NCI-H82 treated with DMSO at 0.1 percent for 48 hours (cell line): ENCODE measurements around the gene ANKRD33B.

Experiments used
- DNase-seq: peaks from one replicate; lab custom pipeline; 2025; ENCODE audit not compliant: unreplicated experiment; lab: John Stamatoyannopoulos, UW

Gene ANKRD33B

DNA sequence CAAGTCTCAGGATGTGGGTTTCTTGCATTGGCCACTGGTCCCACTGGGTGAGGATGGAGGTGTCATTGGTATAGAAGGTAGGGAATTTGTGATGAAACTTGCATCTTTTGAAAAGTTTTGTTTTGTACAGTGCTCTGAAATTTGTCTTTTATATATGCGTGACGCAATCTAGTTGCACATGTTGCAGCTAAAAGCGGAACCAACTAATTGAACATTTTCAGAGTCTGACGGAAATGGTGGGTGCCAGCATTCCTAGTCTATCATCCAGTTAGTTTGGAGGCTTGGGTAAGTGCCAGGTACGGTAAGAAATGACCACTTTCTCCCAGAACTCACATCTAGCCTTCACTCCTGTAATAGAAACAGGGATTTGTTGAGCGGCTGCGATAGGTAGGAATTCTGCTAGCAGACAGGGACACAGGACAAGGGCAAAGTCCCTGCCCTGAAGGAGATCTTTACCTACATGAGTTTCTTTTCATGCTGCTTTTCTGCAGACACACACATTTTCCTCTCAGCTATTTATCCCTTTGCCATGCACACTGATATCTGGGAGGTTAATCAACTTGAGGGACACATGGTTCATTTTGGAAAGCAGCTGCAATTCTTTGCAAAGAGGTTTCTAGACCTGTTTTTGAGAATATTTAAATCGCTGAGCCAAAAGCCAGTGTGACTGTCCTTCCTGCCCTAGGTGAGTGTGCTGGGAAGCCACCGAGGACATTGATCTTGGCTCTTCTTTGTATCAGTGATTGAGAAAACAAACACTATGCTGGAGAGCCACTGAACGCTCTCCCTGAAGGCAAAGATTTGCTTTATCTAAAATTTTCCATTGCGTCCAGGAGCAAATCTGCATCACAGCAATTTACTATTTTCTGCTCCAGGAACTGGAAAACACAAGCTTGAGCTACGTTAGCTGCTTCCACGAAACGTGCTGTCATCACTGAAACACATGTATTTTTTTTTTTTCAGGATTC lies 107.5 kb downstream of the ANKRD33B start:
- DNase-seq = no peak

DNA sequence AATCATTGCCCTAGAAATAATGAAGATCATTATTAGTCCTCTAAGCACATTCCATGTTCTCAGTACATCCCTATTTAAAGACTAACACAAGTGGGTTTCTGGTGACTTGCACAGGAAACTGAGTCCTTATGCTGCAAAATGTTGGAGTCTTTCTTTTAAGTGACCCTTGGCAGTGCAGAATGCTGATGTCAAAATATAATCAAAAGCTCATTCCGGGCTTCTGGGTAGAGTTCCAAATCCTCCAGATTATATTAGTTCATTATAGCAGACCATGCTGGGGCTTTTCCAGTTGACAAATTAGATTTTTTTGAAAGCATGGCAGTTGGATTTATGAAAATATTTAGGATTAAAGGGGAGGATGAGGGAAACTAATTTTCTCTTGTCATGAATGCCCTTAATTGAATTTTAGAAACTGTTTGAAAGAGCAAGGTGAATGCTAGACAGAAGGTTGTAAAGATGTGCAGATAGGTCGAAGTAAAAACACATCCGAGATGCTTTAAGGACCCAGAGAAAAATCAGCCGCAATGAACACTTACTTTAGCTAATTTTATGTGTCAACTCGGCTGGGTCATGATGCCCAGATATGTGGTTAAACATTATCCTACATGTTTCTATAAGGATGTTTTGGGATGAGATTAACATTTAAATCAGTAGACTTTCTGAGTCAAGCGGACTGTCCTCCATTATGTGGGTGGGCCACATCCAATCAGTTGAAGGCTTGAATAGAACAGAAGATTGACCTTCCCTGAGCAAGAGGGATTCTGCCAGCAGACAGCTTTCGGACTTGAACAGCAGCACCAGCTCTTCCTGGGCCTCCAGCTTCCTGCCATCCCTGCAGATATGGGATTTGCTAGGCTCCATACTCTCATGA lies 108.5 kb downstream of the ANKRD33B start:
- no peak for DNase-seq

DNA sequence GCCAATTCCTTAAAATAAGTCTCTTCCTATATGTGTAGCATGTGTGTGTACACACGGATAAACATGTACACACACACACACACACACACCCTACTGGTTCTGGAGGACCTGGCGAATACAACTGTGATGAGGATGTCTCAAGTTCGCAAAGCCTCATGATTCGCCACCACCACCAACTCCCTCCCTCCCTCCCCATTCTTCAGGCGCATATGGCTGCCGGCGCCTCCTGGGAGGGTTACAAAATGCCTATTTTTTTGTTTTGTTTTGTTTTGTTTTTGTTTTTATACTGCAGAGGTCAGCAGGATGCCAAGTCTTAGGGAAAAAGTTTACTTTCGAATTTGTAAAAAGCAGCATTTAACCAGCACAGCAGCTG lies 109.1 kb downstream of the ANKRD33B start:
- no peak for DNase-seq

- DNase-seq = no peak
Measured at GRCh38 chr5:10673407-10673806, 109.5 kb downstream of the ANKRD33B start.

DNA sequence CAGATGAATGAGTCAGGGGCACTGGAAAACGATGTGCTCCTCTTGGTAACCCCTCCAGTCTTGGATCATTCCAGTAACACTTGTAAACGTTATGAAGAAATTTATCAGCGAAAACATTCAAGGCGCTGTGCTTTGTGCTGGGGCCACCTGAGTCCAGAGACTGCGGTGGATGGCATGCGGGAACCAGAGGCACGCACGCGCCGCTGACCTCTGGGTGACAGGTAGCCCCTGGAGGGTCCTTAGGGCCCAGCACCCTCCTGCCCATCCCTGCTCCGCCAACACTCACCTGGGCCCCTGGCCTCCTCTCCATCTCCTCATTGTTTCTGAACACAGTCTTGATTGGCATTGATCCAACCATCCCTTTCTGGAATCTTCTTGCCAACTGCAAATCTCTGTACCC lies 110.2 kb downstream of the ANKRD33B start:
- no peak for DNase-seq

- peak; percentile 5 for DNase-seq
Measured at GRCh38 chr5:10674582-10674981, 110.7 kb downstream of the ANKRD33B start.

GRCh38 chr5:10675177-10675700 lies 111.4 kb downstream of the ANKRD33B start:
- DNase-seq = no peak

GRCh38 chr5:10676224-10676623 lies 112.4 kb downstream of the ANKRD33B start:
- DNase-seq = no peak

DNA sequence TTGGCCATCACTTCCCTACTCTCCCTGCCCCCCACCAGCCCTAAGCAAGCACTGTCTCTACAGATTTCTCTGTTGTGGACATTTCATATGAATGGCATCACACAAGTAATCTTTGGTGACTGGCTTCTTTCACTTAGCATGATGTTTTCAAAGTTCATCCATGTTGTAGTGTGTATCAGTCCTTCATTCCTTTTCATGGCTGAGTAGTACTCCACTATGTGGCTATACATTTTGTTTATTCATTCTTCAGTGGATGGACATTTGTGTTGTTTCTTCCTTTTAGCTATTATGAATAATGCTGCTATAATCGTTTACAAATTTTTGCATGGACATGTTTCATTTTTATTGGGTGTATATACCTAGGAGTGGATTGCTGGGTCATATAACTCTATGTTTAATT lies 113.1 kb downstream of the ANKRD33B start:
- no peak for DNase-seq

DNA sequence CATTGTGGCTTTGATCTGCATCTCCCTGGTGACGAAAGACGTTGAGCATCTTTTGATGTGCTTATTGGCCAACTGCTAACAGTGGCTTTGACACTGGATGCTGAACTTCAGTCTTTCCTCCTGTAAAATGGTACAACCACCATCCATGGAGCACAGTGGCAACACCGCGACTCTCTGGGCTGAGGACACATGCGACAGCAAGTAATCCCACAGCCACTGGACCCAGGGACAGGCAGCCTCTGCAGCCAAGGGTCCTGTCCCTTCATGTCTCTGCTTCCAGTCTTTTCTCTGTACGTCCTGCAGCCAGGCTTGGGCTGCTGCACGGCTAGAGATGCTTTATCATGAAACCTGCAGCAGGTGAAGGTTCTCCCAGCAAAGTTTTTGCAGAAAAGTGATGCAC lies 113.7 kb downstream of the ANKRD33B start:
- DNase-seq = no peak

DNA sequence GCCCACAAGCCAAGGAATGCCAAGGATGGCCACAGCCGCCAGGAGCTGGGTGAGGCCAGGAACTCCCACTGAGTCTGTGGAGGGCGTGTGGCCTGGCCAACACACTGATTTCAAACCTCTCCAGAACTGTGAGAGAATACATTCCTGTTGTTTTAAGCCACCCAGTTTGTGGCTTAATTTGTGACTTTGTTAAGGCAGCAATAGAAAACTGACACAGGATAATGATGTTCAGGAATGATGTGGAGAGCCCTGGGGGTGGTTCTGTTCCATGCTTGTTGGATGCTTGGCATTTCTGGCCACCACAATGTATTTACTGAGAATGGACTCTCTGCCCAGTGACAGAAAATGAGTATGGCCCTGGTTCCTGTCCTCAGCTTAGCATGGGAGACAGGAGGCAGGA lies 114.4 kb downstream of the ANKRD33B start:
- no peak for DNase-seq

GRCh38 chr5:10679336-10679988 lies 115.6 kb downstream of the ANKRD33B start:
- DNase-seq = no peak

DNA sequence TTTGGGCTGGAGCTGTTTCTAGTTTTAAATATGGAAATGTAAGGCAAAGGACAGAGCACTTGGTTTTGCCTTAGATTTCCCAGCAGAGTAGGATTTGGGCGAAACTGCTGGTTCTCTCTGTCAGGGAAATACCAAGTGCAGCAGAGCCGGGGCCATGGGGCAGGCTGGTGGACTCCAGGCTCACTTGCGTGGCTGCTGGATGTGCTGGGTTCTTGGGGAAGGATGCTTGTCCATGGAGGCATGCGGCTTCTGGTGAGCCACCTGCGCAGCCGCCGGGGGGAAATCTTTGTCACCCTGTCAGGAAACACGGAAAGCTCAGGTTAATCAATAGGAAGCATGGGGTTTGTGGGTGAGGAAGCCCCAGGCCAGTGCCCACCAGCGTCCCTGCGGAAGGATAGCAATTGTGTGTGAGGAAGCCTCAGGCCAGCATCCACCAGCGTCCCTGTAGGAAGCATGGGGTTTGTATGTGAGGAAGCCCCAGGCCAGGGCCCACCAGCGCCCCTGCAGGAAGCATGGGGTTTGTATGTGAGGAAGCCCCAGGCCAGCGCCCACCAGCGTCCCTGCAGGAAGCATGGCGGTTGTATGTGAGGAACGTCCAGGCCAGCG lies 117.1 kb downstream of the ANKRD33B start:
- no peak for DNase-seq

GRCh38 chr5:10681731-10682679 lies 118.1 kb downstream of the ANKRD33B start:
- no peak for DNase-seq

- DNase-seq = no peak
Measured at GRCh38 chr5:10682801-10683525, 119.1 kb downstream of the ANKRD33B start.

DNA sequence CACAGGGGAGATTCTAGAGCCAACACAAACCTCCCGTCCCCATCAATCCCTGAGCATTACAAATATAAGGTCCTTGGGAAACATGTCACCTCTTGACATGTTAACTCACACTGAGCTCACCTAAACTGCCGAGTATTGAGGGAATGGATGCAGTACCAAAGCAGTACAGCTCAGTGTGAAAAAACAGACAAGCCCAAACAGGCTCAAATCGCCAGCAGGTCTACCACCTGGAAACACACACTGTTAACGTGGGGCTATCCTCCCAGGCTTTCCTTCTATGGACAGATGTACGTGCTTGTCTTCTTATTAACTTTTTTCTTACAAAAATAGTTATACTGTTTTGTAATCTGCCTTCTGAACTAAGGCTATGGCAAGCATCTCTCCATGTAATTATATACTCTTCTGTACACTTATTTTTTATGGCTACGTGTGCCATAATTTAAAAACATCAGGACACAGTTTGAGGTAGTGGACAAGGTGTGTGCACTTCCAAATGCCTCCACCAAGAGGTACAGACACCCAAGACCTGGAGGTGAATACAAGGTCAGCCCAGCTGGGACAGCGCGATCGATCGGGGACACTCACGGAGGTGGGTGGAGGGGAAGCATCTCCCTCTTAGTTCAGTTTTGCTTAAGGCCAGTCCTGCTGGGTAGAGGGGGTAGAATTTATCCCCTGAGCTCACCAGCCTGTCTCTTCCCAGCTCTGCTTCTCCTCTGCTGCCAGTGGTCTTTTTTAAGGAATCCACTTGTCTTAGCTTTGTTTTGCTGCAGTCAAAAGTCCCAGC lies 120.6 kb downstream of the ANKRD33B start:
- DNase-seq = no peak

DNA sequence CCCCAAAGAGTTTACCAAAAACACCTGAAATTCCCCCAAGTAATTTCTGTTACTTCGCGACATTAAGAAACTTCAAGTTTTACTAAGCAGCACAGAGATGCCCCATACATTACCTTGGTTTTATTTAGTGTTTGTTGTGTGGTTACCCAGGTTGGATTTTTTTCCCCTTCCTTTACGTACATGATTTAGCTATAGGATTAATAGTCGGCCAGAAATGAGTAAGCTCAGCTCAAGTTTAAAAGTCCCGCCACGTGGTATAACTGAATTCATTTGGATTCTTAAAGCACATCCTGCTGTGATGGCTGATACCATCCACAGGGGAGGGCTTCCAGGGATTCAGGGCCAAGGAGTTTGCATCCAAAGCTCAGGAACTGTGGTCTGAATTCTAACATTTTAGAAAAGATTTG lies 121.2 kb downstream of the ANKRD33B start:
- DNase-seq = no peak

DNA sequence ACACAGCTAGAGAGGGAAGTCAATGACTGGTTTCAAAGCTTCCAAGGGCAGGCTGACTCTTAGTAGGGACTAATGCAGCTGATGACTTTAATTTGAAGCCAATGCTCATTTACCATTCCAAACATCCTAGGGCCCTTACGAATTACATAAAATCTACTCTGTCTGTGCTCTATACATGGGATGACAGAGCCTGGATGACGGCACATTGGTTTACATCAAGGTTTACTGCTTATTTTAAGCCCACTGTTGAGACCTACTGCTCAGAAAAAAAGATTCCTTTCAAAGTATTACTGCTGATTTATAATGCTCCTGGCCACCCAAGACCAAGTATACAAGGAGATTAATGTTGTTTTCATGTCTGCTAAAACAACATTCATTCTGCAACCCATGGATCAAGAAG lies 123.0 kb downstream of the ANKRD33B start:
- DNase-seq = no peak
